Ectodermal cell (in vitro differentiated cells): ENCODE data around the gene MOXD1.

Experiments
- H3K27ac ChIP-seq: 2 replicates; pipeline ENCODE4 v1.7.0; 2013; ENCODE audit warnings: mild to moderate bottlenecking, low read depth, low read length; ENCODE audit not compliant: insufficient read depth, poor library complexity, severe bottlenecking
- H3K27me3 ChIP-seq: 2 replicates; pipeline ENCODE4 v1.7.0; 2013; ENCODE audit warnings: mild to moderate bottlenecking, low read length; ENCODE audit not compliant: insufficient read depth, control insufficient read depth, poor library complexity, severe bottlenecking
- H3K36me3 ChIP-seq: one replicate; pipeline ENCODE4 v1.7.0; 2013; ENCODE audit warnings: low read length; ENCODE audit not compliant: control insufficient read depth, insufficient read depth
- H3K4me1 ChIP-seq: one replicate; pipeline ENCODE4 v1.7.0; 2013; ENCODE audit warnings: low read length; ENCODE audit not compliant: control insufficient read depth, insufficient read depth
- H3K4me3 ChIP-seq: 2 replicates; pipeline ENCODE4 v1.7.0; 2013; ENCODE audit warnings: low read depth, low read length, control low read depth; ENCODE audit not compliant: insufficient read depth
- H3K9me3 ChIP-seq: 2 replicates; pipeline ENCODE4 v1.7.0; 2013; ENCODE audit warnings: mild to moderate bottlenecking, low read length, moderate library complexity; ENCODE audit not compliant: control insufficient read depth
- WGBS, 2 experiments: methylation state at CpG; one replicate each; pipeline ENCODE4 v1.1.7; 2013; ENCODE audit warnings: missing lambda C conversion rate in 2 of 2; 5-methylcytosine and 5-hydroxymethylcytosine counted together

Gene MOXD1

DNA sequence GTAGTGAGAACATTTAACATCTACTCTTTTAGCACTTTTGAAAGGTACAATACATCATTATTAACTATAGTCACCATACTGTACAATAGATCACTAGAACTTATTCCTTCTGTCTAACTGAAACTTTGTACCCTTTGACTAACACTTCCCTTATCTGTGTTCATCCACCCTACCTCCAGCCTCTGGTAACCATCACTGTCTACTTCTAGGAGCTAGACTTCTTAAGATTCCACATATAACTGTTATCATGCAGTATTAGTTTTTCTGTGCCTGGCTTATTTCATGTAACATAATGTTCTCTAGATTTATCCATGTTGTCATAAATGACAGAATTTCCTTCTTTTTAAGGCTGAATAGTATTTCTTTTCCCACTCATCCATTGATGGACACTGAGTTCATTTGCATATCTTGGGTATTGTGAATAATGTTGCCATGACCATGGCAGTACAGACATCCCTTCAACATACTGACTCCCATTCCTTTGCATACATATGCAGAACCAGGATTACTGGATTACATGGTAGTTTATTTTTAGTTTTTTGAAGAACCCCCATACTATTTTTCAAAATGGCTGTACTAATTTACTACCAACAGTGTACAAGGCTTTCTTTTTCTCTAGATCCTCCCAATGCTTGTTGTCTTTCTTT, 135.7 kb downstream of the MOXD1 start:
- H3K4me3 ChIP-seq = no peak overlapping the region
- H3K27me3 ChIP-seq = no peaks in the 10 kb centered on the region
- no peak overlapping the region for H3K27ac ChIP-seq
- no peaks in the 10 kb centered on the region for H3K36me3 ChIP-seq
- no peaks in the 10 kb centered on the region for H3K4me1 ChIP-seq
- no peaks in the 10 kb centered on the region for H3K9me3 ChIP-seq

DNA sequence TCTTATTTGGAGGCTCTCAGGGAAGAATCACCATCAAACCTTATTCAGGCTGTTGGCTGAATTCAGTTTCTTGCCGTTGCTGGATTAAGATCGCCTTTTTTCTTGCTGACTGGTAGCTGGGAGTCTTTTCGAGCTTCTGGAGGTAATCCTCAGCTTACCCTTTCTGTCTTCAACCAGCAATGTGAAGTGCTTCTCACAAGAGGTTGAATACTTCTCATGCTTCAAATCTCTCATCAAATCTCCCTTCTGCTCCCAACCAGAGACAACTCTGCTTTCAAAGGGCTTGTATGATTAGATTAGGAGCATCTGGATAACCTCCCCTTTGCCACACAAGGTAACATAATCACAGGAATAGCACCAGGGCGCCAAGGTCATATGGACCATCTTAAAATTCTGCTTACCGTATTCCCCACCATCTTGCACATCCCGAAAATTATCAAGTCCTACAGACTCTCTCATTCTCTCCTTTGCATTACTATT, 137.2 kb downstream of the MOXD1 start:
- H3K27me3 ChIP-seq = no peaks in the 10 kb centered on the region
- no peak overlapping the region for H3K4me3 ChIP-seq
- WGBS, 2 experiments = 96 to 97% methylated on average over 6 of the region's 6 CpGs
- peaks cover under 1% of the 10 kb centered on the region for H3K4me1 ChIP-seq
- H3K9me3 ChIP-seq = no peaks in the 10 kb centered on the region
- no peaks in the 10 kb centered on the region for H3K36me3 ChIP-seq
- no peak overlapping the region for H3K27ac ChIP-seq

DNA sequence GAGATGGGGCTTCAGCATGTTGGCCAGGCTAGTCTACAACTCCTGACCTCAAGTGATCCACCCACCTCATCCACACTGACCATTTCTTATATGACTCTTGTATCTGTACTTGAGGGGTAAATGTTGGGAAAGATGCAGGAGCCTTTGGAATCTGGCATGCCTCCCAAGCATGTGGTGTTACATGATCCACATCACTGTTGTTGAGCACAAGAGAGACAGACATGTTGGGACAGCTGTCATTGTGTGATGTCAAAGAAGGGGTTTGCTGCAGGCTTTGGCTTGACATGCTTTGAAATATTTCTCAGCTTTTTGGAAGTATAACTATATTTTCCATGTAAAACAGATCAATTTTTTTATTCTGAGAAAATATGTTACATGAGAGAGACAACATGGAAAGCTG, 139.9 kb downstream of the MOXD1 start:
- Histone ChIP-seq H3K36me3 (no peaks in the 10 kb centered on the region), H3K4me3 (no peak overlapping the region), H3K9me3 (no peaks in the 10 kb centered on the region)

DNA sequence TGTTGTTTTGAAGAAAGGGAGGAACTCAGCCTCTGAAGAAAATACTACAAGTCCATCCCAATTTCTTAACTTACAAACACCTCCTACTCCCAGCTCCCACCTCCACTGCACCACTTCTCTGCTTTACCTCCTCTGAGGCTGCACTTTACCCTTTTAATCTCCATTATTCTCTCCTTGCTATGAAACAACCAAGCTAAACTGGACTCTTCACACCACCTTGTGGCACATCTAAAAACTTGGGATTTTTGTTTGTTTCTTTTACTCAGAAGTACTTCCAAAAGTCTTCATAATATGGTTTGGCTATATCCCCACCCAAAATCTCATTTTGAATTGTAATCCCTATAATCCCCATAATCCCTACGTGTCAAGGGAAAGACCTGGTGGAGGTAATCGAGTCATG, 142.2 kb downstream of the MOXD1 start:
- WGBS, 2 experiments = 72 to 82% methylated on average over 2 of the region's 2 CpGs
- Histone ChIP-seq H3K27ac (no peak overlapping the region), H3K9me3 (no peaks in the 10 kb centered on the region), H3K4me3 (no peak overlapping the region), H3K36me3 (no peaks in the 10 kb centered on the region), H3K4me1 (peaks cover 3% of the 10 kb centered on the region), H3K27me3 (no peaks in the 10 kb centered on the region)

More for the DNA sequence above, 139.9 kb downstream of the MOXD1 start:
- H3K4me1 ChIP-seq = peaks cover 3% of the 10 kb centered on the region
- H3K27ac ChIP-seq = no peak overlapping the region
- H3K27me3 ChIP-seq = no peaks in the 10 kb centered on the region

DNA sequence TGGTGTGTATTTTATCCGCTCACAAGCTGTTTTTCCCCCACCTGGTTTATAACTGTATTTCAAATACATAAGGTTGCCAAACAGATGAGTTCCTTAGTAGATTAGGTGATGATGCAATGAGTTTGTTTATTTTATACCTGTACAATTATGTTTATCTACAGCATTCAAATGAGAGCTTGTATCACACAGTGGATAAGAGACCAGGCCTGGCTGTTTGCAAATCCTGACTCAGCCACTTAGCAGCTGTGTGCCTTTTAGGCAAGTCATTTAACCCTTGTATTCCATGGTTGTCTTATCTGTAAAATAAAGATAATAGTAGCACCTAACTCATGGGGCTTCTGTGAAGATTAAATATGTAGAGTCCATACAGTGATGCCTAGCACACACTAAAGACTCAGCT, 143.7 kb downstream of the MOXD1 start:
- no peak overlapping the region for H3K27ac ChIP-seq
- no peaks in the 10 kb centered on the region for H3K27me3 ChIP-seq
- no peaks in the 10 kb centered on the region for H3K9me3 ChIP-seq
- H3K4me1 ChIP-seq = peaks cover 3% of the 10 kb centered on the region
- no CpG with 5 or more reads among the region's 1 CpG for WGBS, 2 experiments
- H3K36me3 ChIP-seq = no peaks in the 10 kb centered on the region
- H3K4me3 ChIP-seq = no peak overlapping the region

DNA sequence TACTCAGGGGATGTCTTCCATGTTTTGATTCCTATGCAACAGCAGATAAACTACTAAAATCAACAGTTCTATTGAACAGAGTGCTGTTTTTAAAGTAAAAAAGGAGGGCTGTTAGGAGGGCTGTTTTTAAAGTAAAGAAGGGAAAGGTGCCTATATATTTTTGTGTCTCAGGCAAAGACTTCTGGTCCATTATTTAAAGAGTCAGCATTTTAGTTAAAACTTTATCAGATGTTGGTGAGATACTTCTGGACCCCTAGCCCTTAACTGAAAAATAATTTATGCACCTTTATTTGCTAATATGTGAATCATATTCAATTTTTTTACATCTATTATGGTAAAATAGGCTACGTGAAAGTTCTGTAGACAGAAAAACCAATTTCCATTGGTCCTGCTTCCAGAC, 144.8 kb downstream of the MOXD1 start:
- Histone ChIP-seq H3K4me3 (no peak overlapping the region), H3K27me3 (no peaks in the 10 kb centered on the region), H3K9me3 (no peaks in the 10 kb centered on the region), H3K36me3 (no peaks in the 10 kb centered on the region), H3K4me1 (peaks cover 3% of the 10 kb centered on the region), H3K27ac (no peak overlapping the region)
- 80 to 100% methylated on average over 1 of the region's 1 CpG for WGBS, 2 experiments

DNA sequence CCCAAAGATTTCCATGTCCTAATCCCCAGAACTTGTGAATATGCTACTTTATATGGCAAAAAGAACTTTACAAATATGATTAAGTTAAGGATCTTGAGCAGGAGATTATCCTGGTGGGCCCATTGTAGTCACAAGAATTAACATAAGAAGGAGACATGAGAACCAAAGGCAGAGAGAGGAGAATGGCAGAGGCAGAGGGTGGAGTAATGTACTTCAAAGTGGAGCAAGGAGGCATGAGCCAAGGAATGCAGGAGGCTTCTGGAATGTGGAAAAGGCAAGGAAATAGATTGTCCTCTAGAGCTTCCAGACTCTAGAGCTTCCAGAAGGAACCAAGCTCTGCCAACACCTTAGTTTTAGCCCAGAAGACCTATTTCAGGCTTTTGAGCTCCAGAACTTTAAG, 147.4 kb downstream of the MOXD1 start:
- H3K9me3 ChIP-seq = no peaks in the 10 kb centered on the region
- peaks cover 2% of the 10 kb centered on the region for H3K4me1 ChIP-seq
- H3K36me3 ChIP-seq = no peaks in the 10 kb centered on the region
- no peak overlapping the region for H3K27ac ChIP-seq
- H3K4me3 ChIP-seq = no peak overlapping the region
- H3K27me3 ChIP-seq = no peaks in the 10 kb centered on the region

DNA sequence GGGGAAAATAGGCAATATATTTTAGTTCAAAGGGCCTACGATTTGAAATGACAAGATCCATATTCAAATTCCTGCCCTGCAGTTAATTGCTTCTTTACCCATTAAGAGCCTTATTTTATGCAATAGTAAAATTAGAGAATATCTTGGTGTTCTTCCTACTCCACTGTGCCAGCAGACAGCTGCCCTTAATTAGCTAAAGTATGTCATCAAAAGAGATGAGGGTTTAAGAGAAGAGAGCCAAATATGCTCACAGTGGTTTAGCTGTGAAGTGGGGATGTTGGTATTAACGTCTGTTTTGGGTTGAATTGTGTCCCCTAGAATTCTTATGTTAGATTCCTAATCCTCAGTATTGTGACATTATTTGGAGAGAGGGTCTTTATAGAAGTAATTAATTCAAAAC, 148.1 kb downstream of the MOXD1 start:
- Histone ChIP-seq H3K9me3 (no peaks in the 10 kb centered on the region), H3K27ac (no peak overlapping the region), H3K36me3 (no peaks in the 10 kb centered on the region), H3K27me3 (no peaks in the 10 kb centered on the region), H3K4me3 (no peak overlapping the region), H3K4me1 (no peaks in the 10 kb centered on the region)
- WGBS, 2 experiments = 83 to 85% methylated on average over 1 to 2 of the region's 2 CpGs

DNA sequence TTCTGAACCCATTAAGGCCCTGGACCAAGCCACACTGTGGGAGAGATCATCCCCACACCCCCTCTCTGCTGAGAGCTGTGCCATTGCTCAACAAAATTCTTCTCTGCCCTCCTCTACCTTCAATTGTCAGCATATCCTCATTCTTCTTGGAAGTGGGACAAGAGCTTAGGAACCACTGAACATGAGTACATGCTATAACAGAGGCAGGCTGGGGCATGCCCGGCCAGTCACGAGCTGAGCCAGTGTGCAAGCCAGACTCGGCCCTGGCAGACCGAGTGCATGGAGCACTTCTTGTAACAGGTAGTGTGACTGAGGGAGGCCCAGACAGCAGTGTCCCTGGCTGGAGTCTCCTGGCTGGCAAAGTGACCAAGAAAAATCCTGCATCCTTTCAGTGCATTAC, 149.2 kb downstream of the MOXD1 start:
- H3K9me3 ChIP-seq = no peaks in the 10 kb centered on the region
- no peaks in the 10 kb centered on the region for H3K4me1 ChIP-seq
- no peak overlapping the region for H3K27ac ChIP-seq
- 93 to 94% methylated on average over 4 of the region's 4 CpGs for WGBS, 2 experiments
- no peaks in the 10 kb centered on the region for H3K27me3 ChIP-seq
- H3K4me3 ChIP-seq = no peak overlapping the region
- no peaks in the 10 kb centered on the region for H3K36me3 ChIP-seq

DNA sequence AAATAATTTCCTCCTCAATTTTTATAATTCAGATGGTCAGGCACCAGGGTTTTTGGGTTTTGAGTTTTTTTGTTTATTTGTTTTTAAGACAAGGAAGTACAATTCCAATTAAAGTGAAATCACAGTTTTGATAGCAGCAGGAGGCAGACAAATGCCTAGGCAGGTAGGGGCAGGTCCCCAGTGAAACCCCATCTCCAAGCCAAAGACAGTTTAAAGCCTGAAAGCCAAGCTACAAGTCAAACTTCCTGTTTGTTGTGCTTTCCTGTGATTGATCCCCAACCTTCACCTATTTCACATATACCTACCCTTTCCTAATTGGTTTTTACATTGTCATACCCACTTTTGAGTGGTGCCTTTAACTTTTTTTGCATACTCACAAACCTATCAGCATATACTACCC, 149.6 kb downstream of the MOXD1 start:
- Histone ChIP-seq H3K4me3 (no peak overlapping the region), H3K27ac (no peak overlapping the region), H3K4me1 (no peaks in the 10 kb centered on the region), H3K9me3 (no peaks in the 10 kb centered on the region), H3K36me3 (no peaks in the 10 kb centered on the region), H3K27me3 (no peaks in the 10 kb centered on the region)
